Measurements from ENCODE around the gene KNDC1. TPM values are rescaled to one million over a fixed set of nuclear protein-coding genes. Genes with fewer than 3 reads are reported as not detected.

KNDC1 gene
- total and polyA plus RNA-seq, 12 donors = 1.0 to 93.4 (median 39.0) TPM

DNA sequence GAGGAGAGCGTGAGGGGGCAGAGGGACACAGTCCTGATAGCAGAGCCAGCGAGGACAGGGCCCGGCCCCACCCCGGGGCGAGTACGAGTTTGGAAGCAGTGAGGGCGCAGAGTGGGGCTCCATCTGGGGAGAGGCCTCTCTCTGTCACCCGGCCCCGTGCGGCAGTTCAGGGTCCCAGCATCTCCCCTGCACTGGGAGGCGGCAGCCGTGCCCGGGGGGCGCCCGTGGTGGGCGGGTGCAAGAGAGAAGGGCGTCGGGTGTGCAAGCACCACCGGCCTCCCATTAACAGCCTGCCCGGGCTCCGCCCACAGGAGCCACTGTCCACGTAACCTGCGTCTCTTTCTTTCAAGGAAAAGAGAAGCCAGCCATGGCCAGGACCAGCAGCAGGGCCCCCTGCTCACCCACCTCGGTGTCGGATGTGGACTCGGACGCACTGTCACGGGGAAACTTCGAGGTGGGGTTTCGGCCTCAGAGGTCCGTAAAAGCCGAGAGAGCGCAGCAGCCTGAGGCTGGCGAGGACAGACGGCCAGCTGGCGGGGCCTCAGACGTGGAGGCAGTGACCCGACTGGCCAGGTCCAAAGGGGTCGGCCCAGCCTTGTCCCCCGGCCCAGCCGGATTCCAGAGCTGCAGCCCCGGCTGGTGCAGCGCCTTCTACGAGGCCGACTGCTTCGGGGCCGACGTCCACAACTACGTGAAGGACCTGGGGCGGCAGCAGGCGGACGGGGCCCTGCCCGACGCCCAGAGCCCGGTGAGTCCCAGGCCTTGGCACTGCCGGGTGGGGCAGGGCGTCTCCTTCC lies 41.3 kb downstream of the KNDC1 start:
- no peaks in the 10 kb centered on the region for H3K36me3 ChIP-seq (replicated peaks in 1 of 2)
- 89 to 92% (median 92%) methylated on average over 31 to 57 of the region's 57 CpGs for WGBS, 4 donors
- no peak for DNase-seq
- intact Hi-C loops (cut with DNase I) = no loop called here
- H3K9me3 ChIP-seq (replicated peaks in 1 of 3) = no peaks in the 10 kb centered on the region
- no peak overlapping the region for H3K4me3 ChIP-seq
- H3K27me3 ChIP-seq = no peaks in the 10 kb centered on the region
- no peak overlapping the region for H3K27ac ChIP-seq
- H3K4me1 ChIP-seq (replicated peaks in 1 of 2) = no peaks in the 10 kb centered on the region
- no peak for TF ChIP-seq POLR2A (IDR thresholded peaks at IDR 0.05)
- TF ChIP-seq, protein P1, sequence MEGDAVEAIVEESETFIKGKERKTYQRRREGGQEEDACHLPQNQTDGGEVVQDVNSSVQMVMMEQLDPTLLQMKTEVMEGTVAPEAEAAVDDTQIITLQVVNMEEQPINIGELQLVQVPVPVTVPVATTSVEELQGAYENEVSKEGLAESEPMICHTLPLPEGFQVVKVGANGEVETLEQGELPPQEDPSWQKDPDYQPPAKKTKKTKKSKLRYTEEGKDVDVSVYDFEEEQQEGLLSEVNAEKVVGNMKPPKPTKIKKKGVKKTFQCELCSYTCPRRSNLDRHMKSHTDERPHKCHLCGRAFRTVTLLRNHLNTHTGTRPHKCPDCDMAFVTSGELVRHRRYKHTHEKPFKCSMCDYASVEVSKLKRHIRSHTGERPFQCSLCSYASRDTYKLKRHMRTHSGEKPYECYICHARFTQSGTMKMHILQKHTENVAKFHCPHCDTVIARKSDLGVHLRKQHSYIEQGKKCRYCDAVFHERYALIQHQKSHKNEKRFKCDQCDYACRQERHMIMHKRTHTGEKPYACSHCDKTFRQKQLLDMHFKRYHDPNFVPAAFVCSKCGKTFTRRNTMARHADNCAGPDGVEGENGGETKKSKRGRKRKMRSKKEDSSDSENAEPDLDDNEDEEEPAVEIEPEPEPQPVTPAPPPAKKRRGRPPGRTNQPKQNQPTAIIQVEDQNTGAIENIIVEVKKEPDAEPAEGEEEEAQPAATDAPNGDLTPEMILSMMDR (IDR thresholded peaks at IDR 0.05) = no peak

DNA sequence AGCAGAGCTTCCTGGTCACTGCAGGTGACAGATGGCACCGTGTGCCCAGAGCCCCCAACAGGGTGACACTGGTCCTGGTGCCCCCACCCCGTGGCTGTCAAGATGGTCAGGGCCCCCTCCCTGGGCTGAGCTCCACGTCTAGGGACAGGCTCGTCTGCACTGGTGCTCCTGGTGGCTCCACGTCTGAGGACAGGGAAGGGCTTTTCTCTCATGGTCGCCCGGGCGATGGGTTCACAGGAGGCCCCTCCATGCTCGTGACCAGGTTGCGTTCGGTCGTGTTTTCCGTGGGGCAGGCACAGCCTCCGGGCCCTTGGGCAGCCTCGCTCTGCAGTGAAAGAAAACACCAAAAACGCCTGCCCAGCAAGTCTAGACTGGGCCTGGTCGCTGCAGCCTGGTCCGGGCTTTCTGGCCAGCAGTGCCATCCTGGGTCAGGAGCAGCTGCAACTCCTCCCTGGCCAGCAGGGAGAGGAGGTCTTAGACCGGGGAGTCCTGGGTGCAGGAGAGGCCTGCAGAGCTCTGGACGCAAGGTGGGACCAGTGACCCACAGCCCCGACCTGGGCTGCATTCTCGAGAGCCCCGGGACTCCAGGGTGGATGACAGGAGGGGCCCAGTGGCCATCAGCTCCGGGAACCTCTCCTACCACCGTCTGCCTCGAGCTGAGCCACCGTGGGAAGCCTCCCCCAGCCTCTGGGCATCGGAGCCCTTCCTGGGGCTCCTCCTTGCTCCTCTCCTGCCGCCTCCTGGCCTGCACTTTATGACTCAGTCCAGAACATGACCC lies 42.1 kb downstream of the KNDC1 start:
- no peaks in the 10 kb centered on the region for H3K36me3 ChIP-seq (replicated peaks in 1 of 2)
- no peak overlapping the region for H3K27ac ChIP-seq
- no peak for TF ChIP-seq POLR2A (IDR thresholded peaks at IDR 0.05)
- TF ChIP-seq, protein P1 (IDR thresholded peaks at IDR 0.05) = no peak
- H3K27me3 ChIP-seq = no peaks in the 10 kb centered on the region
- WGBS, 4 donors = 81 to 92% (median 87%) methylated on average over 13 to 29 of the region's 29 CpGs
- intact Hi-C loops (cut with DNase I) = no loop called here
- H3K4me1 ChIP-seq (replicated peaks in 1 of 2) = no peaks in the 10 kb centered on the region
- DNase-seq = no peak
- H3K9me3 ChIP-seq (replicated peaks in 1 of 3) = no peaks in the 10 kb centered on the region
- no peak overlapping the region for H3K4me3 ChIP-seq

DNA sequence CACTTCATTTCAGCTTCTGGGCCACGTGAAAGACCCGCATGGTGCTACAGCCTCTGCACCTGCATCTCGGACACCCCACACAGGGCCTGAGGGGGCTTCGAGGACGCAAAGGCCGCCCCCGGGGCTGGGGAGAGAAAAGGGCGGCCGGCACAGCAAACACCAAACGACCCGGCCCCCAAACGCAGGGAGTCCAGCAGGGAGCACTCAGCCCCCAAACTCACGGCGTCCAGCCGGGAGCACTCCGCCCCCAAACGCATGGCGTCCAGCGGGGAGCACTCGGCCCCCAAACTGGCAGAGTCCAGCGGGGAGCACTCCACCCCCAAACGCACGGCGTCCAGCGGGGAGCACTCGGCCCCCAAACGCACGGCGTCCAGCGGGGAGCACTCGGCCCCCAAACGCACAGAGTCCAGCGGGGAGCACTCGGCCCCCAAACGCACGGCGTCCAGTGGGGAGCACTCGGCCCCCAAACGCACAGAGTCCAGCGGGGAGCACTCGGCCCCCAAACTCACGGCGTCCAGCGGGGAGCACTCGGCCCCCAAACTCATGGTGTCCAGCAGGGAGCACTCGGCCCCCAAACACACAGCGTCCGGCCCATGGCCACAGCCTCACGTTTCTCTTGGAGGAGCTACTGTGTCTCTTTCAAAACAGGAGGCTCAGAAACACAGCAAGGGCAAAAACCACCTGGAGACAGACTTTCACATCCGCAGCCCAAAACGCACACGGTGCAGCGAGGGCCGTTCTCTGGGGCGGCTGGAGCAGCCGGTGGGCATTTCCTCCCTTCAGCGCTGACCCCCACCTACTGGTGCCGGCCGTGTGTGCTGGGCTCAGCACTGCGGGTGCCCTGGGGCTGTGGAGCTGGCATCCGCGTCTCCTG lies 43.0 kb downstream of the KNDC1 start:
- TF ChIP-seq POLR2A (IDR thresholded peaks at IDR 0.05) = no peak
- TF ChIP-seq, protein P1 (IDR thresholded peaks at IDR 0.05) = no peak
- H3K4me1 ChIP-seq (replicated peaks in 1 of 2) = no peaks in the 10 kb centered on the region
- DNase-seq = no peak
- no peaks in the 10 kb centered on the region for H3K27me3 ChIP-seq
- no peak overlapping the region for H3K27ac ChIP-seq
- H3K36me3 ChIP-seq (replicated peaks in 1 of 2) = no peaks in the 10 kb centered on the region
- no peaks in the 10 kb centered on the region for H3K9me3 ChIP-seq (replicated peaks in 1 of 3)
- WGBS, 4 donors = 86 to 89% (median 88%) methylated on average over 16 to 60 of the region's 62 CpGs
- no peak overlapping the region for H3K4me3 ChIP-seq
- intact Hi-C loops (cut with DNase I) = no loop called here

Measured in adrenal gland (tissue), 12 donors.